ENCODE measurements around the gene DHRS2.

Gene DHRS2

DNA sequence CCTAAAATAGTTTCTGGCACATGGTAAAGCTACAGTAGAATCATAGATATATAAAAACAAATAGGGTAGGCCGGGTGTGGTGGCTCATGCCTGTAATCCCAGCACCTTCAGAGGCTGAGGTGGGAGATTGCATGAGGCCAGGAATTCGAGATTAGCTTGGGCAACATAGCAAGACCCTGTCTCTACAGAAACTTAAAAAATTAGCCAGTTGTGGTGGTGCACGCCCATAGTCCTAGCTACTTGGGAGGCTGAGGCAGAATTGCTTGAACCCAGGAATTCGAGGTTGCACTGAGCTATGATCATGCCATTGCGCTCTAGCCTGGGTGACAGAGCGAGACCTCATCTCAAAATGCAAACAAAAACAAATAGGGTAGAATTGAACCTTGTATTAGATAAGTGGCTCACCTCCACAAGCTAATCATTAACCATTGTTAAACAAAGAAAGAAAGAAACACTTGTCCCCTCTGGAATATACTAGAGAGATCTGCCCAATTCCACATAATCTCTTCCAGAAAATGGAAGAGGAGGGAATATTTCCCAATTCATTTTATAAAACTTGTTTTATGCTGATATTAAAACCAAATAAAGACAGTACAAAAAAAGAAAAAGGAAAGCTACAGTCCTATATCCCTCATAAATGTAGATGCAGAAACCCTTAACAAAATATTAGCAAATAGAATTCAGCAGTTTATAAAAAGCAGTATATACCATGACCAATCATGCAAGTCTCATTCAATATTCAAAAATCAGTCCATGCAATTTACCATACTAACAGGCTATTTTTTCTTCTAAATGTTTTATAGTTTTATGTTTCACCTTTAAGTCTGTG lies 22.7 kb upstream of the DHRS2 start:
- no peak for DNase-seq

DNA sequence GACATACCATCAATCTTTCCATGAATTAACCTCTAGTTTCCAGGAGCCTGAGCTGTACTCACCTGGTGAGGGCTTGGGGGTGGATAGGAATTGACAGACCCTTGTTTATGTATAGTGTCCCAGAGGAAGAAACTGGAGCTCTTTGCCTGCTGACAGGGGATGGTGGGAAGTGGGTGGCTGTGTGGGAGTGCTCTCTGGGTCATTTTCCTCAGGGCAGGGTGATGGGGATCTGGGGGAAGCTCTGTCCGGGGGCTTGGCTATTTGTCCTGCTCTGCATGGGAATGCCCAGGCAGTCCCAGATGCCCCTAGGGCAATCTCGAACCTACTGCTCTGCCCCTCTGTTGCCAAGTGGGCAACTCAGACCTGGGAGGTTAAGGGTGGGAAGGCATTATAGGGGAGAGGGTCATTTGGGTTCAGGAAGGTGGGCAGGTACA lies 21.8 kb upstream of the DHRS2 start:
- no peak for DNase-seq

DNA sequence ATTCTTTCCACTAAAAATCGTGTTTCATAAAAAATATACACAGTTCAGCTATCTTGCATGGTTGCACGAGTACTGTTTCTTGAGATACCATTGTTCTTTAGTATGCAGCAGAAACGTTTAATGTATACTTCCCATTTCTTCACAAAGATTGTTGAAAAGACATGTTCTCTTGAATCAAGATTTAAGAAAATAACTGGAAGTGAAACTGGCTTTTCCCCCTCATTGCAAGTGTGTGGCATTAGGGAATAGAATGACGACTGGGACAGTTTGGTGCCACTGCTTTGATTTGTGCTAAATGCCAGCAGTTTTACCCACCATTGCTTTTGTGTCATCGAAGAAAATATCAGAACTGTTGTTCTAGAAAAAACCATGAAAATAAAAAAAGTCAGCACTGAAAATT lies 20.3 kb upstream of the DHRS2 start:
- DNase-seq = no peak

GRCh38 chr14:23617539-23617938 lies 18.6 kb upstream of the DHRS2 start:
- DNase-seq = no peak

GRCh38 chr14:23618415-23618988 lies 17.7 kb upstream of the DHRS2 start:
- no peak for DNase-seq

DNA sequence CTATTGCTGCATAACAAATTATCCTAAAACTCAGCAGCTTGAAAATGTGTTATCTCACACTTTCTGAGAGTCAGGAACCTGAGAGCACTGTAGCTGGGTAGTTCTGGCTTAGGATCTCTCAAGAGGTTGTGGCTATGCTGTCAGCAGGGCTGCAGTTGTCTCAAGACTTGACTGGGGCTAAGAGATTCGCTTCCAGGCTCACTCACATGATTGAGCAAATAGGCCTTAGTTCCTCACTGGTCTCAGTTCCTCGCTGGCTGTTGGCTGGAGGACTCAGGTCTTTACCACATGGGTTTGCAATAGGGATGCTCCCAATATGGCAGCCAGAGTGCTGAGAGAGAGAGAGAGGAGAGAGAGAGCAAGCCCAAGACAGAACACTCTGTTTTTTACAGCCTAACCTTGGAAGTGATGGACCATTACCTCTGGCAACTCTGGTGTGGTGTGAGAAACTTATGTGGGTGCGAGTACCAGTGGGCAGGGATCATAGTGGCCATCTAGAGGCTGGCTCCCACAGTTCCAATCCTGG lies 15.9 kb upstream of the DHRS2 start:
- no peak for DNase-seq

DNA sequence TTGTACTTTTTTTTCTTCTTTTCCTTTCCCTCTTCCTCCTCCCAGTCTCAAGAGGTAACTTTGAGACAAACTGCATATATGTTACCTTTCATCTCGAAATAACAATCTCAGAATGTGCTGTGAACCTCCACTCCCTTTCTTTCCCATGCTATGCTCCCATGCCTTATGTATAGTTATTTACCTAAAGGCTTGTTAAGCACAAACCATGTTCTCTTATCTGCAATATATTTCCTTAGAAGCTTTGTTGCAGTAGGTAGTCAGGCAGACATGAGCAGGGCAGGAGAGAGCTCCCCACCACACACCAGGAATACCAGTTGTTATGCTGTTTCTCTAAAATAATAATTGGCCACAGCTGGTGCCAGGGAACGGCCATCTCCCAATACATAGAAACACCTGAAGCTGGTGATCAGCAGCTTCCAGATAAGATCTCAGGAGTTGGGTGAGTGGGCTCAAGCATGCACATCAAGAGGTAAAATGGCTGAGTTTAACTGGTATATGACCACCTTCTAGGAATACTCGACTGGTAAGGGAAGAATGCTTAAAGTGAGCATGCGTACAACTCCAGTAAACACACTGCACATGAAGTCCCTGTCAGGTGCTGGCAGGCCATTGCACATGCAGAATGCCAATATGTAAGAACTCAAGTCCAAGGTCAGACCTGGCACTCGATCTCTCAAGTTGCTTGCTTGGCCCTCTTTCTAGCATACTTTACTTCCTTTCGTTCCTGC lies 14.8 kb upstream of the DHRS2 start:
- DNase-seq = no peak

DNA sequence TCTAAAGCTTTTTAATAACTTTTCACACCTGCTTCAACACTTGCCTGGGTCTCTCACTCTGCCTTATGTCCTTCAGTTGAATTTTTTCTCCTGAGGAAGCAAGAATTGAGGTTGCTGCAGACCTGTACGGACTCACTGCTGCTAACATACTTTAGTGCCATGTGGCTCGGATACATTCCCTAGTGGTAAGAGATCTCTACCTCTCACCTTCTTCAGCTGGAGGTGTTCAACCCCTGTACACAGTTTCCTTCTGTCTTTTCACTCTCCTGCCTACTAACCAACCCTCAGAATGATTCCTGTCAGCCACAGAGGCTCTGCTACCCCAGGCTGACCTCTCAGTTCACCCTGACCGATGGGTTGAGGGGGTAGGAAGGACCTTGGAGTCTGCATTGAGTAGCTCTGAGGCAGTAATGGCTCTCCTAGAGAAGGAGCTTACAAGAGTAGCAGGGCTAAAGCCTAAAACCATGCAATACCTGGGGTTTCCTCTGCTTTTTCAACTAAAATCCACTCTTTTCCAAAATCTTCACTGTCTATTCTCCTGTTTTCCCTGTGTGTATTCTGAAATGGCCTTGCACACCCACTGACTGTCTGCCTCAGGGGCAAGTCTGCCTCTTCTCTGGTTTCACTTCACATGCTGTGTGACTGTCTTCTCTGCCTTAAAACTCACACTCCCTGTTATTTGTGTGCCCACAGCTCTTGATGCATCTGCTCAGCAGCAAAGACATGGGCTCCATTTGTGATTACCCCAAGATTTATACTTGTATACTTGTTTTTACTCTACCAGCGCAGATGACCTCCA lies 14.0 kb upstream of the DHRS2 start:
- no peak for DNase-seq

DNA sequence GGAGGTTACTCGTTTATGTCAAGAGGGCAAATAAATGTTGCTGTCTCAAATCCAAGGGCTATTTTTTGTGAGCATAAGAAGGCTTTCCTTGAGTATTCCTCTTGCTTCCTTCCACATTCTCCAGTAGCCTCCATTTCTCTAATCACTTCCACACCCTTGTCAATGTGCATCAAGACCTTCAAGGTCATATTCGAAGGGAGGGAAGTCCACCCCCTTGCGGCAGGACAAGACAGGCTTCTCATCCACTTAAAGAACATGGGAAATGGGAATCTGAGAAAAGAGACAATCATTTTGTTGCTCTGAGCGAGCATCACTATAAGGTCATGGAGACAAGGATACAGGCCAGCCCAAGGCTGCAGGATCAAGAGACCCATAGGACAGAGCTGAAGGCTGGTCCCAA lies 13.2 kb upstream of the DHRS2 start:
- no peak for DNase-seq

DNA sequence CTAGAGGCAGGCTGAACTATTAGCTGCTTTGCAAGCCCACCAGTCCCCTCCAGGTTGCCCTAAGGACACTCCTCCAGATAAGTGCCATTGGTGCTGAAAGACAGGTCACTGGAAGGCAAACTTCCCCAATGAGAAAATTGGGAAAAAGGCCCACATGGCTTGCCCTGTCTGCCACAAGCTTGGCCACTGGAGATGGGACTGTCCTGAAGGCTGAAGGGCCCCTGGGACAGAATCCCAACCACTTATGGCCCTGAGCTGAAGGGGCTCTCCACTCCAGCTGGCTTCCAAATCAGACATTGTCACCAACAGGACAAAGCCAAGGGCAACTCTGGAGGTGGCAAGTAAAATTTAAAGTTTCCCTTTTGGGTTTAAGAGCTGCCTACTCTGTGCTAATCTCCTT lies 12.2 kb upstream of the DHRS2 start:
- no peak for DNase-seq

DNA sequence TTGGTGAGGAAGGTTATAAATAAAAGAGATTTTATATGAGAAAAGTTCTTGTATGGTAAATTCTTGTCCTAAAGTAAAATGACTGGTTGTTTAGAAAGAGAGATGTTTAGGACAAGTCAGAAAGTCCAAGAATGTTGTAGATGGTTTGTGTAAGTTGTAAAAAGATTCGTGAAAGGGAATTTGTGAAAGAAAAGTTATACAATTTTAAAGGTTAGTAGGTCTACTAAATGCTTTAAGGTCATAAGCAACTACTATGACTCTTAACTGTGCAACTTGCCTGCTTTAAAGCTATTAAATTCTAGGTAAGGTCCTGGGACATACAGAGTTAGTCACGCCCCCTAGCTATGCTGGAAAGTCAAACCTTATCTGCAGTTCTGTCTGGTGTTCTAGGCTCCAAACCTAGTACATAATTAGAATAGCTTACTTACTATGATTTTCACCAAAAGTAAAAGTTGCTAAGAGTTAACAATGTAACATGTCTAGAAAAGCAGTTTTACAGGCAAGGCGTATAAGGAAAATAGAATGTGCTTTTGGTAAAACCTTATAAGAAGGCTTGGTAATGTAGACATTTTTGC lies 11.2 kb upstream of the DHRS2 start:
- DNase-seq = no peak

GRCh38 chr14:23626946-23627345 lies 9.2 kb upstream of the DHRS2 start:
- no peak for DNase-seq

DNA sequence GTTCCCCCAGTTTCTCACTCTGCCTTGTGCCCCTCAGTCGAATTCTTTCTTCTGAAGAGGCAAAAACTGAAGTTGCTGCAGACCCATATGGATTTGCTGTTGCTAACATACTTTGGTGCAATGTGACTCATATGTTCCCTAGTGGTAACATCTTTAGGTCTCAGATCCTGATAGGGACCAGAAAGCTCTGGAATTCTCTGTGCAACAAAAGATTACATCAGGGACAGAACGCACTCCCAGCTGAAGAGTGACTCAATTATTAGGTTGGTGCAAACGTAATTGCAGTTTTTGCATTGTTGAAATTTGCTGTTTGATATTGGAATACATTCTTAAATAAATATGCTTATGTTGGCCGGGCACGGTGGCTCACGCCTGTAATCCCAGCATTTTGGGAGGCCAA lies 8.2 kb upstream of the DHRS2 start:
- no peak for DNase-seq

DNA sequence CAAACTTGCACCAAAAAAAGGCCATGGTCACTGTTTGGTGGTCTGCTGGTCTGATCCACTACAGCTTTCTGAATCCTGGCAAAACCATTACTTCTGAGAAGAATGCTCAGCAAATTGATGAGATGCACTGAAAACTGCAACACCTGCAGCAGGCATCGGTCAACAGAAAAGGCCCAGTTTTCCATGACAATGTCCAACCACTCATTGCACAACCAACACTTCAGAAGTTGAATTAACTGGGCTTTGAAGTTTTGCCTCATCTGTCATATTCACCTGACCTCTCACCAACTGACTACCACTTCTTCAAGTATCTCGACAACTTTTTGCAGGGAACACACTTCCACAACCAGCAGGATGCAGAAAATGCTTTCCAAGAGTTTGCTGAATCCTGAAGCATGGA lies 7.0 kb upstream of the DHRS2 start:
- no peak for DNase-seq

DNA sequence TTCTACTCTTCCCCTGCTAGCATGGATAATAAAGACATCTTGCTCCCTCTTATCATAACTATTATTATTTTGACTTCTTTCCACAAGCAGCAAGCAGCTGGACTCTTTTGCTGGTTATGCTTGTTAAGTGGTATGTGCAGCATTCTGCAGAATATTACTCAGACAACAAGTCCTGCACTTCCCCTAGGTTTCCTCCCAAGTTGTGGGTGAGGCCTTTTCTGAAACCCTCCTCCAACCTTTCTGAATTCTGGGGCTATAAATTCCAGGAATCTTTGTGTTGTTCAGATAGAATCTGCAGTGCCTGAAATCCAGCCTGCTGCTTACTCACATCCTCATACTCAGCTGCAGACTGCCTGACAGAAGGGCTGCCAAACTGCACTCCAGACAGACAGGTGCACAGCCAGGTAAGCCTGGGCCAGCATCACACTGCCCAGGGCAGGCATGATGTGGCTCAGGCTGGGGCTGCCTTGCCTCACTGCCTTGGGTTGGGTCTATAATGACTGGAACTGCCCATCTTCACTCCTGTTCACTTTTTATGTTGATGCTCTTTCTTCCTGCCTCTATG lies 6.2 kb upstream of the DHRS2 start:
- DNase-seq = no peak

- DNase-seq = no peak
These were observed 5.5 kb upstream of the DHRS2 start for GRCh38 chr14:23630687-23631086.

- DNase-seq = no peak
These were observed 4.9 kb upstream of the DHRS2 start for GRCh38 chr14:23631234-23631633.

- DNase-seq = peak; percentile 68
These were observed 4.3 kb upstream of the DHRS2 start for GRCh38 chr14:23631702-23632460.

DNA sequence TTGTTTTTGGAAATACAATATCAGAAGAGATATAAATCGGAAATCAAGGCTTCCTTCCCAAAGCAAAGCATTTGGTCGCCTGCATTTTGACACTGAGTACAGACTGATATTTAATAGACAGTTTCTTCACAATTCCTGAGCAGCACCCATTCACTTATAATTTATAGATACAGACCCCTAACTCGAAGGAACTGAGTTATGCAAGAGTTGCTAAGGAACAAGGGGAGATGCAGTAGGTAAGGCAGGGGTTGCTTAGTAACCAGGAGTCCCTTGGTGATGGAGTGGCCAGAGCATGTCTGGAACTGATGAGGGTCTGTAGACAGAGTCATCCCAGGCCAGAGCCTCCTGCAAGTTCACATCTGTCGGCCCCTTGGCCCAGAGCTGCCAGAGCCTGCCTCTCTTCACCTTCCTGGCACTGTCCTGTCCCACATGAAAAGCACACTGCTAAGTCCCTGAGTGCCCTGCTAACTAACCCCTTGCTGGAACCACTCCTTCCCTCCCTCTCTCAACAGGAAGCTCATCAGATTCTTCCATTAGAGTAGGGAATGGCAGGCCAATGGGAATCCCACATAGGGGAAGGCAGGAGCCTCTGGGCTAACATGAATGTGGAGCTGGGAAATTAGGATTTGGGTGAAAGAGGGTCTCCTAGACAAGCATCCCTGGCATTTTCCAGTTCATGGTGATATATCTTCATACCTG lies 3.6 kb upstream of the DHRS2 start:
- DNase-seq = no peak

DNA sequence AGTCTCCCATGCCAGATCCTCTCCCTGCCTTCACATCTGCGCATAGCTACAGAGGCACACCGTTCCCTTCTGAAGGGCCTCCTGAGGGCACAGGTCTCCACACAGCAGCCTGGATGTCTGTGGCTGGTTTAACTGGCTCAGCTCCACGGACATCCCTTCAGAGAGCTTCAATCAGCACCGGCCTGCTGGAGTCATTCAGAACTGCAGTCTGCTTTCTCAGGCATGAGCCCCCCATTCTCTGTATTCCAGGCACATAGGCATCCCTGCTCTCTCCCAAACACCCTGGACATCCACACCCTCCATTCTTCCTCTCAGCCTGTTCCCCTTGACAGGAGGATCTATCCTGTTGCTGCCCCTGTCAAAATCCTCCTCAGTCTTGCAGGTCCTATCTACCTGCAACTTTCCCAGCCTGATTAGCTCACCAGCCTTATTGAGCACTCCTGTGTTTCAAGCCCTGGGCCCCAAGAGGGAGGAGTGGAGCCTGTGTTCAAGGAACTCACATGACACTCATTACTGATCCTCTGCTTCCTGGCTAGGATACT lies 2.9 kb upstream of the DHRS2 start:
- DNase-seq = no peak

Measured in stimulated activated CD4-positive, alpha-beta T cell treated with anti-CD3 and anti-CD28 coated beads, Interleukin-12 subunit alpha, Interleukin-12 subunit beta, amount 100 ng/mL, for 4 hours (primary cell).